Heart left ventricle (tissue), 16 donors: ENCODE results near the gene TIMM8B. TPM values are rescaled to one million over a fixed set of nuclear protein-coding genes. Genes with fewer than 3 reads are reported as not detected.
"Not testable (repeated sequence)": the region's sequence is repeated elsewhere in the genome, so short reads cannot be mapped to it uniquely, and the experiment has no call there.

Source experiments
- ATAC-seq, 4 donors: fragments of 200-7000 bp; cut with Tn5 transposase; one replicate each; pipeline ENCODE4 v1.9.1; 2020 to 2022; ENCODE audit warnings: moderate library complexity in 4 of 4, mild to moderate bottlenecking in 3 of 4, moderate number of reproducible peaks in 1 of 4
- DNase-seq, 5 donors: peaks; one replicate each; pipeline ENCODE4 v3.0.0-alpha.2; 2020
- H3K27ac ChIP-seq, 12 donors: fragments of 200-600 bp; sonication (generic) in 4 of 12; one replicate each; pipeline versions ENCODE4 v1.5.0 to v1.8.0; 2016 to 2022; ENCODE audit warnings: mild to moderate bottlenecking in 2 of 12
- H3K27me3 ChIP-seq, 9 donors: fragments of 200-600 bp; sonication (generic) in 2 of 9; one replicate each; pipeline versions ENCODE4 v1.5.1 to v1.8.0; 2016 to 2022; ENCODE audit warnings: mild to moderate bottlenecking in 3 of 9
- H3K36me3 ChIP-seq, 9 donors: fragments of 200-600 bp; sonication (generic) in 2 of 9; one replicate each; pipeline versions ENCODE4 v1.5.0 to v1.8.0; 2018 to 2022; ENCODE audit warnings: mild to moderate bottlenecking in 2 of 9
- H3K4me1 ChIP-seq, 12 donors: fragments of 200-600 bp; sonication (generic) in 4 of 12; one replicate each; pipeline versions ENCODE4 v1.5.0 to v1.8.0; 2016 to 2022; ENCODE audit warnings: mild to moderate bottlenecking in 3 of 12
- H3K4me3 ChIP-seq, 12 donors: fragments of 200-600 bp; sonication (generic) in 4 of 12; one replicate each; pipeline versions ENCODE4 v1.5.0 to v1.8.0; 2017 to 2022; ENCODE audit warnings: mild to moderate bottlenecking in 9 of 12, moderate library complexity in 4 of 12
- H3K9me3 ChIP-seq, 12 donors: fragments of 200-600 bp; sonication (generic) in 4 of 12; one replicate each; pipeline versions ENCODE4 v1.5.0 to v1.8.0; 2016 to 2022; ENCODE audit warnings: mild to moderate bottlenecking in 1 of 12
- CTCF ChIP-seq, 12 donors: fragments of 200-600 bp; sonication (generic) in 4 of 12; IDR thresholded peaks; one replicate each; pipeline versions ENCODE4 v1.5.0 to v1.8.0; 2018 to 2022; ENCODE audit warnings: antibody characterized with exemption in 12 of 12, mild to moderate bottlenecking in 5 of 12
- POLR2A ChIP-seq, 2 donors: fragments of 450-650 bp; IDR thresholded peaks; one replicate each; pipeline ENCODE4 v1.6.1; 2017; ENCODE audit warnings: antibody characterized with exemption in 2 of 2, mild to moderate bottlenecking in 2 of 2, moderate library complexity in 2 of 2
- WGBS, 4 donors: extraction: QIAGEN DNeasy Blood & Tissue Kit in 2 of 4; methylation state at CpG; one replicate each; pipeline versions ENCODE4 v1.1.5 to v1.1.7; 2013 to 2018; 5-methylcytosine and 5-hydroxymethylcytosine counted together
- intact Hi-C, 10 donors: fragments of 100-400 bp; cut with DNase I; formaldehyde crosslinking; loops; one replicate each; pipeline versions ENCODE4 v1.11.1 to v1.14.2; 2022
- polyA plus RNA-seq, 2 donors: library from polyadenylated mRNA; stranded (reverse); fragments of 200-250 nt; gene quantifications; one replicate each; pipeline ENCODE4 v1.2.3, GENCODE V29; 2013
- total RNA-seq, 9 donors: library from RNA; depleted of rRNA in 2 of 9; stranded (reverse); fragments of >200 nt in 2 of 9; fragmentation: NEBNext Ultra II Directional in 3 of 9; extraction: Animal tissue kit (Norgen Biotek cat#: 25700) in 3 of 9; gene quantifications; one replicate each; pipeline versions ENCODE4 v1.1.0 to v1.2.4, GENCODE V29; 2016 to 2023
- donor health status: ischemic (EF 13 %, LVEDD 7.1; RV severe dilation, severe dysfunction).
- donor health status: healthy with polysubstance abuse.
- donor health status: DM: no; HTN: yes; CAD: no.
- donor health status: DM: no; HTN: no; CAD: no.
- donor health status: ischemic (EF 25% LVEDD 6.9; RV normal size, moderate dysfunction).
- donor health status: ischemic (EF 25% LVEDD 5.7; RV mildly dilated, moderate dysfunction).
- donor health status: healthy.
- donor health status: DM: yes; HTN: yes; CAD: no.
- donor health status: ischemic (EF 35%, LVEDD 5.7; RV mildly dilated, moderate dysfunction).
- donor health status: nonischemic (EF 11% LVEDD 7.7; RV severe dilation, severe dysfunction).
- donor health status: DM: yes; HTN: yes; CAD: no.
- donor health status: PGD.
- donor health status: ischemic (EF 29% LVEDD 5.4; RV normal size, mild dysfunction).
- donor health status: nonischemic (EF 23%, LVEDD 6.1; RV moderate dilation, normal function).

Gene TIMM8B
- total and polyA plus RNA-seq, 11 donors, result 113 to 327 (median 149) TPM

- TF ChIP-seq POLR2A (IDR thresholded peaks at IDR 0.05) (no peak), CTCF (IDR thresholded peaks at IDR 0.05) (no peak)
- DNase-seq, result no peak
- Histone ChIP-seq H3K36me3 (peaks cover 0 to 60% (median 47%) of the 10 kb centered on the region in 9 donors), H3K4me1 (peaks cover 0 to 7% (median 0%) of the 10 kb centered on the region in 12 donors), H3K27me3 (no peaks in the 10 kb centered on the region), H3K27ac (no peak overlapping the region), H3K9me3 (no peaks in the 10 kb centered on the region), H3K4me3 (no peak overlapping the region)
- 88 to 91% (median 90%) methylated on average over 11 of the region's 11 CpGs for WGBS, 4 donors
- ATAC-seq, result no peak
- intact Hi-C loops, result no loop called here
These were observed 11.4 kb upstream of the TIMM8B start for GRCh38 chr11:112097734-112098528.

DNA sequence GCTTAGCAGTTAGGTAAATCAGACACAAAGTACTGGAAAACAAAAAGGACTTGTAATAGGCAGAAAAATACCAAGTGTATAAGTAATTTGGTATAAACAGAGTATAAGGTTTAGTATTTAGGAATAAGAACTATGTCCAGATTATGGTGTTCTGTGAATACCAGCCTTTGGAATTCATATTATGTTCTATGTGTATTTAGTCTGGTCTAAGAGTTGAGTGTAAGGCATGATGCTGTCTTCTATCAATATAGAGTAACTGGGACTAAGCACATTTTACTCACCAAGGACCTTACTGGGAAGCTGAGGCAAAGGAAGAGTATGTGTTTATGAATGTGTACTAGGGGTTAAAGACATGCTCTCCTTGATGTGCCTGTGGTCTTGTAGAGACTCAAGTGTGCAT is 9.6 kb upstream of the TIMM8B start:
- peaks cover 0 to 7% (median 0%) of the 10 kb centered on the region in 12 donors for H3K4me1 ChIP-seq
- H3K4me3 ChIP-seq, result no peak overlapping the region
- intact Hi-C loops, result no loop called here
- no peak overlapping the region for H3K27ac ChIP-seq
- no peak for ATAC-seq
- peaks cover 0 to 78% (median 64%) of the 10 kb centered on the region in 9 donors for H3K36me3 ChIP-seq
- H3K27me3 ChIP-seq, result no peaks in the 10 kb centered on the region
- DNase-seq, result no peak
- no peak for TF ChIP-seq POLR2A (IDR thresholded peaks at IDR 0.05)
- TF ChIP-seq CTCF (IDR thresholded peaks at IDR 0.05), result no peak
- H3K9me3 ChIP-seq, result no peaks in the 10 kb centered on the region

DNA sequence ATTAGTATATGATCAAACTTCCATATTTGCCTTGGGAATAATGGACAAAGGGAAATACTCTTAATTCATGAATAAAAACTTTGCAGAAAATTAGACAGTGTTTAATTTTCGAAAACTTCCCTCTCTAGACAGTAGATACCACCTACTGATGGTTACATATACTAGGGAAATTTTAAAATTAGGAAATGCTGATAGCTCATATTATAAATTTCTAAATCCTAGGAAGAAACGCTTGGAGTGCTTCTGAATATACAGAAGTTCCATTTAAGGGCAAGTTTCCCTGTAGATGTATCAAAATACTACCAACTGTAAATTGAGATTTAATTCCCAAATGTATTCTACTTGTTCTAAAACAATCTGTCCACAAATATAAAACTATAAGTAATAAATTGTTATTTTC is 8.7 kb upstream of the TIMM8B start:
- intact Hi-C loops, H3K4me3 ChIP-seq, DNase-seq, H3K9me3 ChIP-seq, ATAC-seq, H3K4me1 ChIP-seq, H3K27ac ChIP-seq, H3K27me3 ChIP-seq: not testable (repeated sequence)
- H3K36me3 ChIP-seq, result peaks cover 0 to 86% (median 73%) of the 10 kb centered on the region in 9 donors
- WGBS, 4 donors, result 93 to 96% (median 95%) methylated on average over 2 of the region's 2 CpGs

- intact Hi-C loops, result loop anchor here in 7 of 10 donors (5.0 to 10.0 kb wide), 6 partner anchors 60 to 212 kb away; partner anchors contain the start of genes CFAP68 (in 6 of the 7), FDXACB1 (in 6 of the 7), ALG9 (in 5 of the 7) and DLAT (in 2 of the 7)
- peaks cover 0 to 77% (median 76%) of the 10 kb centered on the region in 9 donors for H3K36me3 ChIP-seq
- H3K27ac ChIP-seq, result peak overlapping the region; percentile 55 to 95 (median 88)
- H3K27me3 ChIP-seq, result no peaks in the 10 kb centered on the region
- H3K9me3 ChIP-seq, result no peaks in the 10 kb centered on the region
- 13 to 15% (median 14%) methylated on average over 10 of the region's 10 CpGs for WGBS, 4 donors
- H3K4me3 ChIP-seq, result peak overlapping the region; percentile 74 to 96 (median 90)
- ATAC-seq (peak; percentile 1 to 11 (median 7)), DNase-seq (no peak)
- TF ChIP-seq POLR2A (IDR thresholded peaks at IDR 0.05) (no peak), CTCF (IDR thresholded peaks at IDR 0.05) (no peak)
- peaks cover 3 to 50% (median 38%) of the 10 kb centered on the region in 12 donors for H3K4me1 ChIP-seq
These were observed 656 bp upstream of the TIMM8B start for GRCh38 chr11:112087212-112087611.
